SK-N-SH treated with all-trans-retinoic acid at 6 μM for 48 hours (cell line): Measurements from ENCODE around the gene ZC3H13.

Experiments used
- ARNTL ChIP-seq: fragments of 450-650 bp; formaldehyde crosslinking; IDR thresholded peaks from 2 replicates; pipeline ENCODE4 v1.5.0; 2020; ENCODE audit warnings: low read depth, mild to moderate bottlenecking, moderate library complexity, borderline replicate concordance
- BACH2 ChIP-seq: fragments of 250-450 bp; sonication (Bioruptor Pico); IDR thresholded peaks from 2 replicates; pipeline ENCODE4 v1.9.0; 2021; ENCODE audit warnings: mild to moderate bottlenecking, borderline replicate concordance
- CREB5 ChIP-seq: fragments of 250-450 bp; sonication (Bioruptor Pico); IDR thresholded peaks from 2 replicates; pipeline ENCODE4 v1.5.1; 2020; ENCODE audit warnings: low read depth, mild to moderate bottlenecking, moderate library complexity
- GLIS3 ChIP-seq: fragments of 250-450 bp; sonication (Bioruptor Pico); IDR thresholded peaks from 2 replicates; pipeline ENCODE4 v1.5.0; 2020; ENCODE audit warnings: mild to moderate bottlenecking, moderate library complexity
- ISL1 ChIP-seq: fragments of 250-450 bp; sonication (Bioruptor Pico); IDR thresholded peaks from 2 replicates; pipeline ENCODE4 v2.1.2; 2022; ENCODE audit warnings: mild to moderate bottlenecking, moderate library complexity
- PATZ1 ChIP-seq: fragments of 250-450 bp; sonication (Bioruptor Pico); IDR thresholded peaks from 2 replicates; pipeline ENCODE4 v1.8.0; 2020; ENCODE audit warnings: mild to moderate bottlenecking, moderate library complexity, borderline replicate concordance
- TCF4 ChIP-seq: fragments of 250-450 bp; sonication (Bioruptor Pico); IDR thresholded peaks from 2 replicates; pipeline ENCODE4 v1.8.0; 2021; ENCODE audit warnings: mild to moderate bottlenecking, moderate library complexity, borderline replicate concordance
- TOX ChIP-seq: fragments of 250-450 bp; sonication (Bioruptor Pico); IDR thresholded peaks from 2 replicates; pipeline ENCODE4 v1.8.0; 2021; ENCODE audit warnings: mild to moderate bottlenecking, moderate library complexity, borderline replicate concordance
- ZC3H10 ChIP-seq: fragments of 250-450 bp; sonication (Bioruptor Pico); IDR thresholded peaks from 2 replicates; pipeline ENCODE4 v1.5.1; 2021; ENCODE audit warnings: mild to moderate bottlenecking, moderate library complexity
- ZFP30 ChIP-seq: fragments of 450-650 bp; formaldehyde crosslinking; IDR thresholded peaks from 2 replicates; pipeline ENCODE4 v1.5.0; 2022; ENCODE audit warnings: mild to moderate bottlenecking, moderate library complexity
- ZNF70 ChIP-seq: fragments of 450-650 bp; formaldehyde crosslinking; IDR thresholded peaks from 2 replicates; pipeline ENCODE4 v1.5.0; 2020; ENCODE audit warnings: mild to moderate bottlenecking, moderate library complexity
- ZNF8 ChIP-seq: fragments of 450-650 bp; formaldehyde crosslinking; IDR thresholded peaks from 2 replicates; pipeline ENCODE4 v1.5.0; 2020; ENCODE audit warnings: mild to moderate bottlenecking, moderate library complexity

- TF ChIP-seq ISL1 (CRISPR knock-in tag): no peak
- TF ChIP-seq ZFP30: no peak
- TF ChIP-seq CREB5 (CRISPR knock-in tag): no peak
- no peak for TF ChIP-seq ZC3H10 (CRISPR knock-in tag)
- no peak for TF ChIP-seq PATZ1 (CRISPR knock-in tag)
- TF ChIP-seq GLIS3 (CRISPR knock-in tag): no peak
- TF ChIP-seq TOX: no peak
- no peak for TF ChIP-seq ZNF8 (CRISPR knock-in tag)
- TF ChIP-seq ARNTL (CRISPR knock-in tag): no peak
- no peak for TF ChIP-seq ZNF70
- TF ChIP-seq BACH2: no peak
- TF ChIP-seq TCF4: no peak
These were observed 33.9 kb upstream of the ZC3H13 start for GRCh38 chr13:46086421-46086922.
